ENCODE measurements around the gene ENOX1.

ENOX1 gene

GRCh38 chr13:43424412-43424811 is 362.4 kb downstream of the ENOX1 start:
- TF ChIP-seq, protein P1, sequence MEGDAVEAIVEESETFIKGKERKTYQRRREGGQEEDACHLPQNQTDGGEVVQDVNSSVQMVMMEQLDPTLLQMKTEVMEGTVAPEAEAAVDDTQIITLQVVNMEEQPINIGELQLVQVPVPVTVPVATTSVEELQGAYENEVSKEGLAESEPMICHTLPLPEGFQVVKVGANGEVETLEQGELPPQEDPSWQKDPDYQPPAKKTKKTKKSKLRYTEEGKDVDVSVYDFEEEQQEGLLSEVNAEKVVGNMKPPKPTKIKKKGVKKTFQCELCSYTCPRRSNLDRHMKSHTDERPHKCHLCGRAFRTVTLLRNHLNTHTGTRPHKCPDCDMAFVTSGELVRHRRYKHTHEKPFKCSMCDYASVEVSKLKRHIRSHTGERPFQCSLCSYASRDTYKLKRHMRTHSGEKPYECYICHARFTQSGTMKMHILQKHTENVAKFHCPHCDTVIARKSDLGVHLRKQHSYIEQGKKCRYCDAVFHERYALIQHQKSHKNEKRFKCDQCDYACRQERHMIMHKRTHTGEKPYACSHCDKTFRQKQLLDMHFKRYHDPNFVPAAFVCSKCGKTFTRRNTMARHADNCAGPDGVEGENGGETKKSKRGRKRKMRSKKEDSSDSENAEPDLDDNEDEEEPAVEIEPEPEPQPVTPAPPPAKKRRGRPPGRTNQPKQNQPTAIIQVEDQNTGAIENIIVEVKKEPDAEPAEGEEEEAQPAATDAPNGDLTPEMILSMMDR (IDR thresholded peaks at IDR 0.05) = no peak

GRCh38 chr13:43422116-43422515 is 364.7 kb downstream of the ENOX1 start:
- TF ChIP-seq, protein P1 (IDR thresholded peaks at IDR 0.05) = no peak

DNA sequence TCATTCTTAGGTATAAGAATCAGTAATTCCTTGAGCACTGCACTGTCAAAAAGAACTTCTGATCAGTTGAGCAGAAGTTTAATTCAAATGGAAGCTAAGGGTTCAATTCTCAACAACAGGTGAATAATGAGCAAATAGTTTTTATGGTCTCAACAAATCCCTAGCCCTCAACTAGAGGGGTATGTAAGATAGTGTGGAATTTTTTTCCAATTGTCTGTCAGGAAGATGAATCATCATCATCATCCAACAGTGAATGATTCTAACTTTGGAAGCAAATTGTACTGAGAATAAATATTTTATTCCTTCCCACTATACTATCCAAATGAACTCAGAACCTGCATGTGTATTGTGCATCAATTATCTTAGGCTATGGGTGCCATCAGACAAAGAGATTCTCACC is 372.7 kb downstream of the ENOX1 start:
- TF ChIP-seq, protein P1 (IDR thresholded peaks at IDR 0.05) = no peak

DNA sequence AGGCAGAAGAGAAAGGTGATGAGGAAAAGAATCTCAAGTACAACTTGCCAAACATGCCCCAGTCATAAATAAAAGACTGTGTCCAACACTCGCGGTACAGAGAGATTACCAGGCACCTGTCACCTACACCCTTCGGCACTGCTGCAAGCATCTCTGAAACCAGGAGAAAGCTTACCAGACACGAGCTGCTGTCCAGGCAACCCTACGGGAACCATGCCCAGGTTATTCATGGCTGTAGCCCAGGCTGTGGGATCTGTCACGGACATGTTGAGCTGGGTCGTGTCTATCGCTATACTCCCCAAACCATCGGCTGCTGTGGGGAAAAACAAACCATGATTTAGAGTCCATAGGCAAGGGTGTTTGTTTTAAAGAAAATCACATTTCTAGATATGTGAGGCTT is 375.0 kb downstream of the ENOX1 start:
- TF ChIP-seq, protein P1 (IDR thresholded peaks at IDR 0.05) = no peak

GRCh38 chr13:43411211-43411610 is 375.6 kb downstream of the ENOX1 start:
- TF ChIP-seq, protein P1 (IDR thresholded peaks at IDR 0.05) = no peak

- TF ChIP-seq, protein P1 (IDR thresholded peaks at IDR 0.05) = no peak
Observed at GRCh38 chr13:43408274-43408673, 378.5 kb downstream of the ENOX1 start.

DNA sequence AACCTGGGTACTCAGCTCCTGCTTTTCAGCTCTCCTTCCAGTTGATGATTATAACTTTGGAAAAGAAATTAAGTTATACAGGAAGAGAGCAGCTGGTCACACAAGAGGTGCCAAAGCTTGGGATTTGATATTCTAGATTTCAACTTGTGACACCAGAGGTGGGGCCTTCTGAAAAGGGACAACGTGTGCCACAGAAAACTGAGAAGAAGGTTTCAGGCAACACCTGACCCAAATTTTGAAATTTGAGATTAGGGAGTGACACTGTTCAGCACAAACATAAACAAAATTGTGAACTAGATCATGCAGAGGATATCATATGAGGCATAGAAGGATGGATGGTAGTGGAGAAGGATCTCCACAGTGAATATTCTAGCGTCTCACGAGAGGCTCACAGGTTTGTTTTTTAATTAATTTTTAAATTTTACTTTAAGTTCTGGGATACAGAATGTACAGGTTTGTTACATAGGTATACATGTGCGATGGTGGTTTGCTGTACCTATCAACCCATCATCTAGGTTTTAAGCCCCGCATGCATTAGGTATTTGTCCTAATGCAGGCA is 379.7 kb downstream of the ENOX1 start:
- TF ChIP-seq, protein P1 (IDR thresholded peaks at IDR 0.05) = no peak

DNA sequence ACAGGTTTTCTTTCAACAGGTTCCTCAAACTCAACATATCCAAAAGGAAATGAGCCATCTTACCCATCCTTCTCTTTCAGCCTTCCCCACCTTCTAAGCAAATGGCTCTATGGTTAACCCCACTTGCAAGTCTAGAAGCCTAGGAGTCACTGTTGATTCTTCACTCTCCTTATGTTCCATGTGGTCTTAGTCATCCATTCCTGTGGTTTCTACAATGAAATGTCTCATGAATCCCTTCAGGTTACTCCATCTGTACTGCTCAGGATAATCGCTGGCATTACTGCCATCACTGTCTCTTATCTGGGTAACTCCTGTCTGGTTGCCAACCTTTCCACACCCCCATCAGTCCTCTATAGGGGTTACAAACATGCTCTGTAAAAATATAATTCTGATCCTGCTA is 381.3 kb downstream of the ENOX1 start:
- TF ChIP-seq, protein P1 (IDR thresholded peaks at IDR 0.05) = no peak

All from LNCAP (cell line).